Uterus (tissue), 2 donors: Measurements from ENCODE around the gene GNA14.

Experiments used
- CTCF ChIP-seq, 4 experiments: fragments of 200-600 bp in 2 of 4; fragments of 450-650 bp in 2 of 4; sonication (generic) in 2 of 4; IDR thresholded peaks; one replicate each; pipeline ENCODE4 v1.5.1; 2016 to 2019; ENCODE audit warnings: antibody characterized with exemption in 4 of 4, mild to moderate bottlenecking in 2 of 4, moderate library complexity in 1 of 4
- POLR2A ChIP-seq, 2 donors: fragments of 450-650 bp; IDR thresholded peaks; one replicate each; pipeline ENCODE4 v1.6.1; 2016; ENCODE audit warnings: antibody characterized with exemption in 2 of 2, mild to moderate bottlenecking in 1 of 2, moderate library complexity in 1 of 2

DNA sequence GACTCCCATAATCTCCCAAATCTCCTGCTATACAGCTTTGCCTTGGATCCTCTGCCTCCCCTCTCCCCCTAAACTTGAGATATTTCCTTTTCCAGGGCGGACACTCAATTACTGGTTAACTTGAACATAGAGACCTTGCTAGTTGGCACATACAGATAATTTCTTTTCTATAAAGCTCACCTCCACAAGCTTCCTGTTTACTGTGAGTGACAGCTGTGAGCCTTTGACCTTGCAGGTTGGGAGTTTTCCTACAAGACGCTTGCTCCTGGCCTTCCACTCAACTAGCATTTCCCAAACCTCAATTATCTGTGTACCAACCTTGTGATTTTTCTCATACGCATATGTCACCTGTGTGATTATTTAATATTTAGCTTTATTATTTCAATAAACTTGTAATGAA lies 114.5 kb downstream of the GNA14 start:
- TF ChIP-seq CTCF (IDR thresholded peaks at IDR 0.05): no peak
- no peak for TF ChIP-seq POLR2A (IDR thresholded peaks at IDR 0.05)
